Measurements from ENCODE around the gene GREM2.

- TF ChIP-seq, protein P1, sequence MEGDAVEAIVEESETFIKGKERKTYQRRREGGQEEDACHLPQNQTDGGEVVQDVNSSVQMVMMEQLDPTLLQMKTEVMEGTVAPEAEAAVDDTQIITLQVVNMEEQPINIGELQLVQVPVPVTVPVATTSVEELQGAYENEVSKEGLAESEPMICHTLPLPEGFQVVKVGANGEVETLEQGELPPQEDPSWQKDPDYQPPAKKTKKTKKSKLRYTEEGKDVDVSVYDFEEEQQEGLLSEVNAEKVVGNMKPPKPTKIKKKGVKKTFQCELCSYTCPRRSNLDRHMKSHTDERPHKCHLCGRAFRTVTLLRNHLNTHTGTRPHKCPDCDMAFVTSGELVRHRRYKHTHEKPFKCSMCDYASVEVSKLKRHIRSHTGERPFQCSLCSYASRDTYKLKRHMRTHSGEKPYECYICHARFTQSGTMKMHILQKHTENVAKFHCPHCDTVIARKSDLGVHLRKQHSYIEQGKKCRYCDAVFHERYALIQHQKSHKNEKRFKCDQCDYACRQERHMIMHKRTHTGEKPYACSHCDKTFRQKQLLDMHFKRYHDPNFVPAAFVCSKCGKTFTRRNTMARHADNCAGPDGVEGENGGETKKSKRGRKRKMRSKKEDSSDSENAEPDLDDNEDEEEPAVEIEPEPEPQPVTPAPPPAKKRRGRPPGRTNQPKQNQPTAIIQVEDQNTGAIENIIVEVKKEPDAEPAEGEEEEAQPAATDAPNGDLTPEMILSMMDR (IDR thresholded peaks at IDR 0.05; ENCODE audit: low read length) = no peak
- TF ChIP-seq EZH2 (IDR thresholded peaks at IDR 0.05; ENCODE audit: borderline replicate concordance, low read length) = no peak
Measured at GRCh38 chr1:240575981-240576662, 35.8 kb downstream of the GREM2 start.
